Panc1 (cell line): Measurements from ENCODE around the gene MAST4. TPM values are rescaled to one million over a fixed set of nuclear protein-coding genes. Genes with fewer than 3 reads are reported as not detected.

Source experiments
- ATAC-seq: fragments of 200-7000 bp; cut with Tn5 transposase; 2 replicates; pipeline ENCODE4 v1.9.1; 2020; ENCODE audit warnings: mild to moderate bottlenecking, moderate library complexity
- BruUV-seq: library from RNA; stranded (reverse); fragments of 400-500 nt; replicated peaks from 2 replicates; lab custom pipeline; 2021; lab: Mats Ljungman, UMichigan
- CTCF ChIA-PET: fragments of 300-600 bp; sonication (Branson Sonifier 250); formaldehyde crosslinking; loops from one replicate; lab custom pipeline; 2022; ENCODE audit warnings: antibody characterized with exemption; lab: Charles Lee
- POLR2A ChIA-PET: fragments of 300-600 bp; sonication (Branson Sonifier 250); formaldehyde crosslinking; loops from one replicate; lab custom pipeline; 2022; ENCODE audit warnings: antibody characterized with exemption; lab: Charles Lee
- DNase-seq: peaks from one replicate; pipeline ENCODE4 v3.0.0-alpha.2; 2010; ENCODE audit warnings: low read depth, low spot score
- H3K27ac ChIP-seq: 2 replicates; pipeline ENCODE4 v1.5.1; 2011; ENCODE audit warnings: mild to moderate bottlenecking, low read length, inconsistent platforms
- H3K27me3 ChIP-seq: fragments of 200-500 bp; sonication (Bioruptor generic); 2 replicates; pipeline ENCODE4 v1.6.0; 2014; ENCODE audit warnings: low read length, inconsistent platforms; ENCODE audit not compliant: control insufficient read depth, insufficient read depth
- H3K36me3 ChIP-seq: fragments of 200-500 bp; sonication (Bioruptor generic); 2 replicates; pipeline ENCODE4 v1.5.1; 2014; ENCODE audit warnings: inconsistent platforms, mild to moderate bottlenecking, low read length, moderate library complexity; ENCODE audit not compliant: control insufficient read depth, insufficient read depth
- H3K4me1 ChIP-seq: 2 replicates; pipeline ENCODE4 v1.5.1; 2011; ENCODE audit warnings: inconsistent platforms, mild to moderate bottlenecking, low read length, moderate library complexity; ENCODE audit not compliant: control insufficient read depth, insufficient read depth
- H3K4me3 ChIP-seq, 2 experiments: 2 replicates each; pipeline ENCODE4 v1.5.1; 2011 to 2012; ENCODE audit warnings: low read depth in 2 of 2, low read length in 2 of 2, mild to moderate bottlenecking in 2 of 2, inconsistent platforms in 1 of 2, moderate library complexity in 1 of 2
- H3K9me3 ChIP-seq: fragments of 200-500 bp; sonication (Bioruptor generic); 2 replicates; pipeline ENCODE4 v1.5.1; 2014; ENCODE audit warnings: low read depth, mild to moderate bottlenecking, inconsistent platforms, low read length, moderate library complexity; ENCODE audit not compliant: control insufficient read depth, insufficient read depth
- CTCF ChIP-seq: fragments of 450-650 bp; IDR thresholded peaks from 2 replicates; pipeline ENCODE4 v1.5.1; 2017; ENCODE audit warnings: mild to moderate bottlenecking
- POLR2AphosphoS5 ChIP-seq: IDR thresholded peaks from 2 replicates; pipeline ENCODE4 v1.6.1; 2012; ENCODE audit warnings: mild to moderate bottlenecking, low read depth, low read length, moderate library complexity
- REST ChIP-seq, 2 experiments: IDR thresholded peaks; 2 replicates each; pipeline ENCODE4 v1.6.1; 2011 to 2012; ENCODE audit warnings: low read depth in 2 of 2, control low read depth in 1 of 2, low read length in 1 of 2, mild to moderate bottlenecking in 1 of 2, moderate library complexity in 1 of 2; ENCODE audit not compliant: insufficient read depth in 1 of 2
- SIN3A ChIP-seq: IDR thresholded peaks from 2 replicates; pipeline ENCODE4 v1.6.1; 2012; ENCODE audit warnings: low read depth, mild to moderate bottlenecking, low read length, moderate library complexity, borderline replicate concordance; ENCODE audit not compliant: insufficient read depth
- TCF7L2 ChIP-seq: IDR thresholded peaks from 2 replicates; pipeline ENCODE4 v1.6.1; 2011; ENCODE audit warnings: mild to moderate bottlenecking, low read depth, low read length, inconsistent platforms
- in situ Hi-C: cut with HindIII; loops from 2 replicates; pipeline ENCODE4 v1.10.0; 2016; ENCODE audit warnings: low sequenced_read_pairs, low pct_unique_long_range_greater_than_20kb
- intact Hi-C: fragments of 100-400 bp; cut with micrococcal nuclease; formaldehyde crosslinking; loops from one replicate; pipeline ENCODE4 v1.10.0; 2022; ENCODE audit not compliant: unreplicated experiment
- total RNA-seq: library from RNA; stranded (reverse); gene quantifications from one replicate; pipeline ENCODE4 v1.2.1, GENCODE V29; 2021; ENCODE audit not compliant: unreplicated experiment

The MAST4 gene
- total RNA-seq, 1 experiment from 2014 or later: 1.8 TPM

GRCh38 chr5:66802941-66803340, 206.7 kb downstream of the MAST4 start:
- ChIA-PET POLR2A (no interaction called here), CTCF (interaction anchor here (0.6 kb wide), 1 partner anchor 125 kb away, joined by 3 read pairs; no protein-coding TSS in a partner anchor)
- peaks cover 12% of the 10 kb centered on the region for H3K27me3 ChIP-seq
- TF ChIP-seq REST (IDR thresholded peaks at IDR 0.05; ENCODE audit: insufficient read depth in 1 of 2, low read depth in 2 of 2, low read length in 1 of 2) (no peak), CTCF (no peak), TCF7L2 (no peak), SIN3A (no peak), POLR2AphosphoS5 (no peak)
- H3K36me3 ChIP-seq: no peaks in the 10 kb centered on the region
- no peaks in the 10 kb centered on the region for H3K9me3 ChIP-seq
- no peak for ATAC-seq
- intact Hi-C loops: no loop called here
- no TSS peak for BruUV-seq
- no peak overlapping the region for H3K4me3 ChIP-seq
- in situ Hi-C loops: no loop called here
- H3K27ac ChIP-seq: no peak overlapping the region
- DNase-seq: no peak
- no peaks in the 10 kb centered on the region for H3K4me1 ChIP-seq

GRCh38 chr5:66805514-66806430, 209.6 kb downstream of the MAST4 start:
- Histone ChIP-seq H3K27ac (no peak overlapping the region), H3K27me3 (peaks cover 12% of the 10 kb centered on the region), H3K4me3 (no peak overlapping the region), H3K4me1 (no peaks in the 10 kb centered on the region), H3K9me3 (no peaks in the 10 kb centered on the region), H3K36me3 (no peaks in the 10 kb centered on the region)
- DNase-seq (no peak), ATAC-seq (no peak)
- TF ChIP-seq POLR2AphosphoS5: no peak
- TF ChIP-seq CTCF: no peak
- TF ChIP-seq TCF7L2: no peak
- no peak for TF ChIP-seq SIN3A
- no peak for TF ChIP-seq REST (IDR thresholded peaks at IDR 0.05; ENCODE audit: insufficient read depth in 1 of 2, low read depth in 2 of 2, low read length in 1 of 2)
- intact Hi-C loops: no loop called here
- BruUV-seq: no TSS peak
- in situ Hi-C loops: no loop called here
- CTCF ChIA-PET: no interaction called here
- POLR2A ChIA-PET: no interaction called here
